Measurements from ENCODE around the gene TNKS2. TPM values are rescaled to one million over a fixed set of nuclear protein-coding genes. Genes with fewer than 3 reads are reported as not detected.

TNKS2 gene
- total and polyA plus RNA-seq, 2 of the 13 experiments (the other 11 are each of a cell fraction or from before 2014, with no cell fraction given): 15.2 to 19.4 TPM

- no peak overlapping the region for H3K9ac ChIP-seq (ENCODE audit: insufficient read depth, low read depth, low read length)
- H3K9me3 ChIP-seq (ENCODE audit: low read length): no peaks in the 10 kb centered on the region
- no peak for ATAC-seq
- ChIA-PET POLR2A (no interaction called here), CTCF (ENCODE audit: low intra/inter-chr PET ratio, low total read pairs) (no interaction called here)
- H3K36me3 ChIP-seq (replicated peaks in 1 of 2; ENCODE audit: control insufficient read depth in 1 of 2, insufficient read depth in 2 of 2, low read length in 2 of 2): no peaks in the 10 kb centered on the region
- H2AFZ ChIP-seq (ENCODE audit: low read length): no peak overlapping the region
- H3K4me2 ChIP-seq (ENCODE audit: low read depth, low read length): no peak overlapping the region
- no peak for DNase-seq (ENCODE audit: low spot score)
- no peak overlapping the region for H3K4me3 ChIP-seq (replicated peaks in 1 of 3; ENCODE audit: insufficient read depth in 1 of 3, low read depth in 2 of 3, low read length in 3 of 3)
- in situ Hi-C loops (cut with HindIII; ENCODE audit: extremely low pct_ligation_motif_present, low pct_unique_long_range_greater_than_20kb) (no loop called here), intact Hi-C loops (cut with micrococcal nuclease; ENCODE audit: unreplicated experiment) (no loop called here)
- no peaks in the 10 kb centered on the region for H3K79me2 ChIP-seq (ENCODE audit: insufficient read depth, low read length)
- H3K27me3 ChIP-seq (ENCODE audit: control insufficient read depth in 1 of 2, insufficient read depth in 2 of 2, low read length in 2 of 2): peaks cover 0 to 1% of the 10 kb centered on the region in 2 experiments; a peak in 1 of 5 replicates
- no peak for FAIRE-seq
- no TSS peak for BruUV-seq (replicated peaks)
- H3K4me1 ChIP-seq (ENCODE audit: insufficient read depth, low read length): no peaks in the 10 kb centered on the region
- no peak overlapping the region for H3K27ac ChIP-seq (ENCODE audit: extremely low read length, insufficient read depth, low read length)
- H4K20me1 ChIP-seq (ENCODE audit: insufficient read depth, low read length): no peaks in the 10 kb centered on the region
- WGBS (ENCODE audit: low lambda C conversion rate): 38% methylated on average over 1 of the region's 1 CpG
- TF ChIP-seq, protein P1, sequence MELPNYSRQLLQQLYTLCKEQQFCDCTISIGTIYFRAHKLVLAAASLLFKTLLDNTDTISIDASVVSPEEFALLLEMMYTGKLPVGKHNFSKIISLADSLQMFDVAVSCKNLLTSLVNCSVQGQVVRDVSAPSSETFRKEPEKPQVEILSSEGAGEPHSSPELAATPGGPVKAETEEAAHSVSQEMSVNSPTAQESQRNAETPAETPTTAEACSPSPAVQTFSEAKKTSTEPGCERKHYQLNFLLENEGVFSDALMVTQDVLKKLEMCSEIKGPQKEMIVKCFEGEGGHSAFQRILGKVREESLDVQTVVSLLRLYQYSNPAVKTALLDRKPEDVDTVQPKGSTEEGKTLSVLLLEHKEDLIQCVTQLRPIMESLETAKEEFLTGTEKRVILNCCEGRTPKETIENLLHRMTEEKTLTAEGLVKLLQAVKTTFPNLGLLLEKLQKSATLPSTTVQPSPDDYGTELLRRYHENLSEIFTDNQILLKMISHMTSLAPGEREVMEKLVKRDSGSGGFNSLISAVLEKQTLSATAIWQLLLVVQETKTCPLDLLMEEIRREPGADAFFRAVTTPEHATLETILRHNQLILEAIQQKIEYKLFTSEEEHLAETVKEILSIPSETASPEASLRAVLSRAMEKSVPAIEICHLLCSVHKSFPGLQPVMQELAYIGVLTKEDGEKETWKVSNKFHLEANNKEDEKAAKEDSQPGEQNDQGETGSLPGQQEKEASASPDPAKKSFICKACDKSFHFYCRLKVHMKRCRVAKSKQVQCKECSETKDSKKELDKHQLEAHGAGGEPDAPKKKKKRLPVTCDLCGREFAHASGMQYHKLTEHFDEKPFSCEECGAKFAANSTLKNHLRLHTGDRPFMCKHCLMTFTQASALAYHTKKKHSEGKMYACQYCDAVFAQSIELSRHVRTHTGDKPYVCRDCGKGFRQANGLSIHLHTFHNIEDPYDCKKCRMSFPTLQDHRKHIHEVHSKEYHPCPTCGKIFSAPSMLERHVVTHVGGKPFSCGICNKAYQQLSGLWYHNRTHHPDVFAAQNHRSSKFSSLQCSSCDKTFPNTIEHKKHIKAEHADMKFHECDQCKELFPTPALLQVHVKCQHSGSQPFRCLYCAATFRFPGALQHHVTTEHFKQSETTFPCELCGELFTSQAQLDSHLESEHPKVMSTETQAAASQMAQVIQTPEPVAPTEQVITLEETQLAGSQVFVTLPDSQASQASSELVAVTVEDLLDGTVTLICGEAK (IDR thresholded peaks at IDR 0.05): no peak
- TF ChIP-seq, protein P1 (CRISPR knock-in tag; IDR thresholded peaks at IDR 0.05): no peak
- no peak for TF ChIP-seq ZNF7 (CRISPR knock-in tag; IDR thresholded peaks at IDR 0.05)
- no peak for TF ChIP-seq ZNF138 (CRISPR knock-in tag; IDR thresholded peaks at IDR 0.05; ENCODE audit: low read depth)
- no peak for TF ChIP-seq FOSL2 (CRISPR knock-in tag; IDR thresholded peaks at IDR 0.05)
- no peak for TF ChIP-seq ZSCAN25 (CRISPR knock-in tag; IDR thresholded peaks at IDR 0.05)
- no peak for TF ChIP-seq ZNF24 (IDR thresholded peaks at IDR 0.05)
- TF ChIP-seq ADNP (CRISPR knock-in tag; IDR thresholded peaks at IDR 0.05): no peak
- TF ChIP-seq, protein P2, sequence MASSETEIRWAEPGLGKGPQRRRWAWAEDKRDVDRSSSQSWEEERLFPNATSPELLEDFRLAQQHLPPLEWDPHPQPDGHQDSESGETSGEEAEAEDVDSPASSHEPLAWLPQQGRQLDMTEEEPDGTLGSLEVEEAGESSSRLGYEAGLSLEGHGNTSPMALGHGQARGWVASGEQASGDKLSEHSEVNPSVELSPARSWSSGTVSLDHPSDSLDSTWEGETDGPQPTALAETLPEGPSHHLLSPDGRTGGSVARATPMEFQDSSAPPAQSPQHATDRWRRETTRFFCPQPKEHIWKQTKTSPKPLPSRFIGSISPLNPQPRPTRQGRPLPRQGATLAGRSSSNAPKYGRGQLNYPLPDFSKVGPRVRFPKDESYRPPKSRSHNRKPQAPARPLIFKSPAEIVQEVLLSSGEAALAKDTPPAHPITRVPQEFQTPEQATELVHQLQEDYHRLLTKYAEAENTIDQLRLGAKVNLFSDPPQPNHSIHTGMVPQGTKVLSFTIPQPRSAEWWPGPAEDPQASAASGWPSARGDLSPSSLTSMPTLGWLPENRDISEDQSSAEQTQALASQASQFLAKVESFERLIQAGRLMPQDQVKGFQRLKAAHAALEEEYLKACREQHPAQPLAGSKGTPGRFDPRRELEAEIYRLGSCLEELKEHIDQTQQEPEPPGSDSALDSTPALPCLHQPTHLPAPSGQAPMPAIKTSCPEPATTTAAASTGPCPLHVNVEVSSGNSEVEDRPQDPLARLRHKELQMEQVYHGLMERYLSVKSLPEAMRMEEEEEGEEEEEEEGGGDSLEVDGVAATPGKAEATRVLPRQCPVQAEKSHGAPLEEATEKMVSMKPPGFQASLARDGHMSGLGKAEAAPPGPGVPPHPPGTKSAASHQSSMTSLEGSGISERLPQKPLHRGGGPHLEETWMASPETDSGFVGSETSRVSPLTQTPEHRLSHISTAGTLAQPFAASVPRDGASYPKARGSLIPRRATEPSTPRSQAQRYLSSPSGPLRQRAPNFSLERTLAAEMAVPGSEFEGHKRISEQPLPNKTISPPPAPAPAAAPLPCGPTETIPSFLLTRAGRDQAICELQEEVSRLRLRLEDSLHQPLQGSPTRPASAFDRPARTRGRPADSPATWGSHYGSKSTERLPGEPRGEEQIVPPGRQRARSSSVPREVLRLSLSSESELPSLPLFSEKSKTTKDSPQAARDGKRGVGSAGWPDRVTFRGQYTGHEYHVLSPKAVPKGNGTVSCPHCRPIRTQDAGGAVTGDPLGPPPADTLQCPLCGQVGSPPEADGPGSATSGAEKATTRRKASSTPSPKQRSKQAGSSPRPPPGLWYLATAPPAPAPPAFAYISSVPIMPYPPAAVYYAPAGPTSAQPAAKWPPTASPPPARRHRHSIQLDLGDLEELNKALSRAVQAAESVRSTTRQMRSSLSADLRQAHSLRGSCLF (CRISPR knock-in tag; IDR thresholded peaks at IDR 0.05; ENCODE audit: borderline replicate concordance): no peak
- no peak for TF ChIP-seq MED8 (CRISPR knock-in tag; IDR thresholded peaks at IDR 0.05; ENCODE audit: insufficient replicate concordance)
- no peak for TF ChIP-seq MXI1 (IDR thresholded peaks at IDR 0.05; ENCODE audit: borderline replicate concordance, low read depth, low read length)
- no peak for TF ChIP-seq TAF15 (IDR thresholded peaks at IDR 0.05; ENCODE audit: low read depth, low read length, poor library complexity, severe bottlenecking)
- TF ChIP-seq ZNF703 (CRISPR knock-in tag; IDR thresholded peaks at IDR 0.05; ENCODE audit: borderline replicate concordance): no peak
Measured at GRCh38 chr10:91772869-91773268, 25.4 kb upstream of the TNKS2 start.
